Measurements from ENCODE around the gene FAHD1. TPM values are rescaled to one million over a fixed set of nuclear protein-coding genes. Genes with fewer than 3 reads are reported as not detected.

Gene FAHD1
- total RNA-seq, 2 experiments from 2014 or later, result 15.1 to 32.4 TPM

GRCh38 chr16:1792836-1793577 is 34.0 kb upstream of the FAHD1 start:
- Histone ChIP-seq H3K27ac (ENCODE audit: low read depth, low read length, poor library complexity, severe bottlenecking) (no peak overlapping the region), H3K4me2 (ENCODE audit: low read length) (no peak overlapping the region), H3K9me2 (ENCODE audit: insufficient read depth, low read length) (no peaks in the 10 kb centered on the region), H3K79me2 (ENCODE audit: insufficient read depth, low read depth, low read length) (no peaks in the 10 kb centered on the region), H3K4me3 (ENCODE audit: low read depth, low read length, poor library complexity, severe bottlenecking) (no peak overlapping the region), H2AFZ (ENCODE audit: low read length) (no peak overlapping the region), H3K9me3 (ENCODE audit: low read length) (0 out of 2 replicates have a peak, but pooled peaks cover 8% of the 10 kb centered on the region), H4K20me1 (ENCODE audit: insufficient read depth, low read length) (no peaks in the 10 kb centered on the region), H3K4me1 (ENCODE audit: insufficient read depth, low read length, poor library complexity, severe bottlenecking) (no peaks in the 10 kb centered on the region), H3K36me3 (ENCODE audit: insufficient read depth, low read length) (peaks cover 22% of the 10 kb centered on the region; the same call in 1 of the 2 replicates)
- no TSS peak for BruUV-seq (replicated peaks)
- TF ChIP-seq CTCF (conservative IDR thresholded peaks at IDR 0.05; ENCODE audit: low read length), result no peak
- TF ChIP-seq EZH2phosphoT487 (IDR thresholded peaks at IDR 0.05; ENCODE audit: borderline replicate concordance, low read depth, low read length), result no peak
- ChIA-PET POLR2A (no interaction called here), CTCF (ENCODE audit: unreplicated experiment) (no interaction called here)
- intact Hi-C loops (cut with micrococcal nuclease; ENCODE audit: unreplicated experiment), result no loop called here
- DNase-seq (ENCODE audit: low spot score), result no peak

DNA sequence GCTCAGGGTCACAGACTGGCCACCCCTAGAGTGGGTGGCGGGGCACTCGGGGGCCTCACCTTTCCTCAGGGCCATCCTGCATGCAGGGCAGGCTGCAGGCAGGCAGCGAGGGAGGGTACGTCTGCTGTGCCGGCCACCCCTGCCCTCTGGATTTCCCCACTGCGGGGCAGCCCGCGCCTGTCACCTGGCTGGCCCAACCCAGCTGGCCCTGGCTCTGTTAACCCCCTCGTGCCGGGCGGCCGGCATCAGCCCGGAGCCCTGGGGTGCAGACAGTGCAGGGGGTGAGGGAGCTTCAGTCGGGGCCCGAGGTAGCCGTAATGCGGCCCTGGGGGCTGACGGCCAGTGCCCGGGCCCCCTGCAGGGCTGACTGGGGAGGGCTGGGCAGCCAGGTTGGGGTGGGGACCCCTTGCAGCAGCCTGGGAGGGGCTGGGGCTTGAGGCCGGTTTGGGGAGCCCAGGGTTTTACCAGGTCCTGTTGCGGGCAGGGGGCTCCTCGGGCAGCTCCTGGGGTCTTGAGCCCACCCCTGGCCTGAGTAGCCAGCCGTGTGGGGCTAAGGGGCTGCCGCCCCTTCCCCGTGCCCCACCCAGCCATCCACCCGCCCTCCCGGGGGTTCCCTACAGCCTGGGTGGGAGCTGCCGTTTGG is 33.3 kb upstream of the FAHD1 start, which contains the start of gene IGFALS:
Gene IGFALS, minus strand, starts transcription at position 128 of the 643 bp plus-strand sequence. Its CDS starts 53 bp downstream, at position 75.
- no peak within 1 kb of the TSS for H3K4me3 ChIP-seq (ENCODE audit: low read depth, low read length, poor library complexity, severe bottlenecking)
- peaks cover 16% of the 10 kb centered on the region; the same call in 1 of the 2 replicates for H3K36me3 ChIP-seq (ENCODE audit: insufficient read depth, low read length)
- no peaks in the 10 kb centered on the region for H3K4me1 ChIP-seq (ENCODE audit: insufficient read depth, low read length, poor library complexity, severe bottlenecking)
- H3K9me3 ChIP-seq (ENCODE audit: low read length), result 0 out of 2 replicates have a peak, but pooled peaks cover 15% of the 10 kb centered on the region
- ChIA-PET CTCF (ENCODE audit: unreplicated experiment) (no interaction called here), POLR2A (no interaction called here)
- no peak within 1 kb of the TSS for H3K27ac ChIP-seq (ENCODE audit: low read depth, low read length, poor library complexity, severe bottlenecking)
- intact Hi-C loops (cut with micrococcal nuclease; ENCODE audit: unreplicated experiment), result no loop called here
- no peaks in the 10 kb centered on the region for H4K20me1 ChIP-seq (ENCODE audit: insufficient read depth, low read length)
- no TSS peak for BruUV-seq (replicated peaks)
- H3K79me2 ChIP-seq (ENCODE audit: insufficient read depth, low read depth, low read length), result no peaks in the 10 kb centered on the region
- TF ChIP-seq EZH2phosphoT487 (IDR thresholded peaks at IDR 0.05; ENCODE audit: borderline replicate concordance, low read depth, low read length), result no peak
- TF ChIP-seq CTCF (conservative IDR thresholded peaks at IDR 0.05; ENCODE audit: low read length), result no peak
- H2AFZ ChIP-seq (ENCODE audit: low read length), result no peak within 1 kb of the TSS
- H3K9me2 ChIP-seq (ENCODE audit: insufficient read depth, low read length), result no peaks in the 10 kb centered on the region
- H3K4me2 ChIP-seq (ENCODE audit: low read length), result no peak within 1 kb of the TSS
- DNase-seq (ENCODE audit: low spot score), result no peak
